Naive thymus-derived CD4-positive, alpha-beta T cell (primary cell): ENCODE results near the gene ARMC9. TPM values are rescaled to one million over a fixed set of nuclear protein-coding genes. Genes with fewer than 3 reads are reported as not detected.

Source experiments
- ATAC-seq: fragments of 150-1000 bp; cut with Tn5 transposase; 2 replicates; pipeline ENCODE4 v1.10.0; 2021; ENCODE audit warnings: mild to moderate bottlenecking, moderate library complexity
- CTCF ChIA-PET: fragments of 350-600 bp; sonication (Branson Sonifier 250); formaldehyde crosslinking; loops from one replicate; lab custom pipeline; 2021; ENCODE audit warnings: antibody characterized with exemption; lab: Charles Lee
- POLR2A ChIA-PET: fragments of 350-600 bp; sonication (Branson Sonifier 250); formaldehyde crosslinking; loops from one replicate; lab custom pipeline; 2021; ENCODE audit warnings: antibody characterized with exemption, inconsistent platforms; lab: Charles Lee
- DNase-seq, 9 donors: peaks; one replicate each; pipeline versions ENCODE4 v3.0.0 to v3.0.0-alpha.2; 2020 to 2022; ENCODE audit warnings: mixed read lengths in 1 of 9
- H3K27ac ChIP-seq: one replicate; pipeline ENCODE4 v1.7.0; 2013; ENCODE audit warnings: mild to moderate bottlenecking, low read depth, low read length, moderate library complexity
- H3K27me3 ChIP-seq, 2 donors: one replicate each; pipeline ENCODE4 v1.7.0; 2013; ENCODE audit warnings: low read length in 2 of 2, mild to moderate bottlenecking in 2 of 2, moderate library complexity in 2 of 2; ENCODE audit not compliant: control insufficient read depth in 2 of 2, insufficient read depth in 2 of 2
- H3K36me3 ChIP-seq, 3 experiments: 1 replicate in 2 of 3; 2 replicates in 1 of 3; pipeline ENCODE4 v1.7.0; 2013; ENCODE audit warnings: low read length in 3 of 3, mild to moderate bottlenecking in 3 of 3, moderate library complexity in 1 of 3; ENCODE audit not compliant: insufficient read depth in 3 of 3, control insufficient read depth in 2 of 3
- H3K4me1 ChIP-seq, 2 donors: one replicate each; pipeline ENCODE4 v1.7.0; 2013; ENCODE audit warnings: low read length in 2 of 2, mild to moderate bottlenecking in 2 of 2, moderate library complexity in 1 of 2; ENCODE audit not compliant: control insufficient read depth in 2 of 2, insufficient read depth in 2 of 2
- H3K4me3 ChIP-seq: 2 replicates; pipeline ENCODE4 v1.7.0; 2013; ENCODE audit warnings: mild to moderate bottlenecking, low read length
- H3K9me3 ChIP-seq, 3 experiments: 1 replicate in 2 of 3; 2 replicates in 1 of 3; pipeline ENCODE4 v1.7.0; 2013; ENCODE audit warnings: low read length in 3 of 3; ENCODE audit not compliant: control insufficient read depth in 2 of 3
- H3K27ac Mint-ChIP-seq, 9 donors: one replicate each; pipeline ENCODE4 v1.8.0; 2020 to 2022; ENCODE audit warnings: mixed read lengths in 9 of 9, mild to moderate bottlenecking in 8 of 9, moderate library complexity in 5 of 9, inconsistent platforms in 2 of 9
- H3K27me3 Mint-ChIP-seq, 5 donors: one replicate each; pipeline ENCODE4 v1.8.0; 2021 to 2022; ENCODE audit warnings: mixed read lengths in 5 of 5, mild to moderate bottlenecking in 1 of 5
- H3K36me3 Mint-ChIP-seq, 5 donors: one replicate each; pipeline ENCODE4 v1.8.0; 2020 to 2022; ENCODE audit warnings: mixed read lengths in 5 of 5, mild to moderate bottlenecking in 3 of 5, inconsistent platforms in 1 of 5
- H3K4me1 Mint-ChIP-seq, 7 donors: one replicate each; pipeline ENCODE4 v1.8.0; 2020 to 2022; ENCODE audit warnings: mixed read lengths in 7 of 7, mild to moderate bottlenecking in 3 of 7, inconsistent platforms in 1 of 7
- H3K4me3 Mint-ChIP-seq, 10 donors: one replicate each; pipeline ENCODE4 v1.8.0; 2020 to 2022; ENCODE audit warnings: mild to moderate bottlenecking in 10 of 10, mixed read lengths in 10 of 10, moderate library complexity in 6 of 10, inconsistent platforms in 2 of 10
- H3K9me3 Mint-ChIP-seq, 11 donors: one replicate each; pipeline ENCODE4 v1.8.0; 2020 to 2022; ENCODE audit warnings: mixed read lengths in 11 of 11, mild to moderate bottlenecking in 4 of 11, inconsistent platforms in 1 of 11, moderate library complexity in 1 of 11
- intact Hi-C, 2 donors: fragments of 100-400 bp; cut with micrococcal nuclease; formaldehyde crosslinking; loops; one replicate each; pipeline ENCODE4 v1.15.1; 2023
- polyA plus RNA-seq, 2 donors: library from polyadenylated mRNA; unstranded; fragments of 300-500 nt; fragmentation: Illumina TruSeq; gene quantifications; one replicate each; pipeline ENCODE4 v1.2.3, GENCODE V29; 2021
- total RNA-seq, 6 experiments: library from RNA in 5 of 6; stranded (reverse) in 5 of 6; gene quantifications; 1 replicate in 5 of 6; 2 replicates in 1 of 6; pipeline ENCODE4 v1.2.3 and lab custom pipeline; 2021 to 2026

ARMC9 gene
- total and polyA plus RNA-seq, 7 experiments from 2014 or later, result 0.45 to 2.0 (median 0.85) TPM

- intact Hi-C loops, result no loop called here
- CTCF ChIA-PET, result no interaction called here
- ATAC-seq, result no peak
- Mint-ChIP-seq H3K36me3 (no peaks in the 10 kb centered on the region), H3K27me3 (no peaks in the 10 kb centered on the region), H3K4me3 (no peak overlapping the region), H3K9me3 (no peaks in the 10 kb centered on the region), H3K4me1 (no peaks in the 10 kb centered on the region), H3K27ac (no peak overlapping the region)
- POLR2A ChIA-PET, result no interaction called here
- Histone ChIP-seq H3K27me3 (no peaks in the 10 kb centered on the region), H3K36me3 (no peaks in the 10 kb centered on the region), H3K27ac (no peak overlapping the region), H3K9me3 (no peaks in the 10 kb centered on the region), H3K4me3 (no peak overlapping the region), H3K4me1 (no peaks in the 10 kb centered on the region)
- DNase-seq, result no peak
Observed at GRCh38 chr2:231370429-231370748, 172.0 kb downstream of the ARMC9 start.

GRCh38 chr2:231370749-231371429 is 172.5 kb downstream of the ARMC9 start:
- ChIA-PET POLR2A (no interaction called here), CTCF (no interaction called here)
- intact Hi-C loops, result no loop called here
- H3K4me3 Mint-ChIP-seq, result no peak overlapping the region
- Histone ChIP-seq H3K36me3 (no peaks in the 10 kb centered on the region), H3K27ac (no peak overlapping the region), H3K4me1 (no peaks in the 10 kb centered on the region), H3K4me3 (no peak overlapping the region), H3K9me3 (no peaks in the 10 kb centered on the region), H3K27me3 (no peaks in the 10 kb centered on the region)
- no peak for ATAC-seq
- no peaks in the 10 kb centered on the region for H3K36me3 Mint-ChIP-seq
- H3K4me1 Mint-ChIP-seq, result no peaks in the 10 kb centered on the region
- no peaks in the 10 kb centered on the region for H3K9me3 Mint-ChIP-seq
- H3K27me3 Mint-ChIP-seq, result peaks cover 0 to 2% (median 0%) of the 10 kb centered on the region in 5 donors
- H3K27ac Mint-ChIP-seq, result no peak overlapping the region
- DNase-seq, result no peak

GRCh38 chr2:231371430-231372054 is 173.1 kb downstream of the ARMC9 start:
- Histone ChIP-seq H3K9me3 (no peaks in the 10 kb centered on the region), H3K27ac (no peak overlapping the region), H3K36me3 (no peaks in the 10 kb centered on the region), H3K27me3 (no peaks in the 10 kb centered on the region), H3K4me3 (no peak overlapping the region), H3K4me1 (no peaks in the 10 kb centered on the region)
- no peak for DNase-seq
- H3K4me3 Mint-ChIP-seq, result no peak overlapping the region
- intact Hi-C loops, result no loop called here
- no peaks in the 10 kb centered on the region for H3K9me3 Mint-ChIP-seq
- ATAC-seq, result no peak
- H3K27ac Mint-ChIP-seq, result no peak overlapping the region
- H3K36me3 Mint-ChIP-seq, result no peaks in the 10 kb centered on the region
- CTCF ChIA-PET, result no interaction called here
- peaks cover 0 to 2% (median 0%) of the 10 kb centered on the region in 5 donors for H3K27me3 Mint-ChIP-seq
- H3K4me1 Mint-ChIP-seq, result no peaks in the 10 kb centered on the region
- POLR2A ChIA-PET, result no interaction called here

GRCh38 chr2:231372326-231372725 is 173.9 kb downstream of the ARMC9 start:
- intact Hi-C loops, result no loop called here
- Histone ChIP-seq H3K9me3 (no peaks in the 10 kb centered on the region), H3K36me3 (no peaks in the 10 kb centered on the region), H3K27ac (no peak overlapping the region), H3K4me3 (no peak overlapping the region), H3K4me1 (no peaks in the 10 kb centered on the region), H3K27me3 (no peaks in the 10 kb centered on the region)
- CTCF ChIA-PET, result no interaction called here
- no peak for DNase-seq
- no peak for ATAC-seq
- POLR2A ChIA-PET, result no interaction called here
- no peak overlapping the region for H3K4me3 Mint-ChIP-seq
- H3K9me3 Mint-ChIP-seq, result no peaks in the 10 kb centered on the region
- H3K27me3 Mint-ChIP-seq, result peaks cover 0 to 5% (median 0%) of the 10 kb centered on the region in 5 donors
- H3K4me1 Mint-ChIP-seq, result no peaks in the 10 kb centered on the region
- no peaks in the 10 kb centered on the region for H3K36me3 Mint-ChIP-seq
- H3K27ac Mint-ChIP-seq, result no peak overlapping the region

GRCh38 chr2:231373184-231373583 is 174.8 kb downstream of the ARMC9 start:
- no peaks in the 10 kb centered on the region for H3K27me3 ChIP-seq
- Mint-ChIP-seq H3K9me3 (no peaks in the 10 kb centered on the region), H3K4me3 (no peak overlapping the region), H3K27me3 (peaks cover 0 to 5% (median 0%) of the 10 kb centered on the region in 5 donors), H3K27ac (no peak overlapping the region), H3K36me3 (no peaks in the 10 kb centered on the region), H3K4me1 (no peaks in the 10 kb centered on the region)
- ATAC-seq (no peak), DNase-seq (no peak)
- no peak overlapping the region for H3K27ac ChIP-seq
- H3K4me1 ChIP-seq, result no peaks in the 10 kb centered on the region
- ChIA-PET POLR2A (no interaction called here), CTCF (interaction anchor here (0.6 kb wide), 1 partner anchor 565 kb away, joined by 3 read pairs; no protein-coding TSS in a partner anchor)
- H3K36me3 ChIP-seq, result no peaks in the 10 kb centered on the region
- intact Hi-C loops, result no loop called here
- no peaks in the 10 kb centered on the region for H3K9me3 ChIP-seq
- no peak overlapping the region for H3K4me3 ChIP-seq

- Histone ChIP-seq H3K27me3 (no peaks in the 10 kb centered on the region), H3K9me3 (no peaks in the 10 kb centered on the region), H3K4me3 (no peak overlapping the region), H3K27ac (no peak overlapping the region), H3K36me3 (no peaks in the 10 kb centered on the region), H3K4me1 (no peaks in the 10 kb centered on the region)
- Mint-ChIP-seq H3K9me3 (no peaks in the 10 kb centered on the region), H3K4me1 (no peaks in the 10 kb centered on the region), H3K4me3 (no peak overlapping the region), H3K27ac (no peak overlapping the region), H3K36me3 (no peaks in the 10 kb centered on the region), H3K27me3 (peaks cover 0 to 5% (median 0%) of the 10 kb centered on the region in 5 donors)
- ATAC-seq, result no peak
- CTCF ChIA-PET, result no interaction called here
- DNase-seq, result no peak
- POLR2A ChIA-PET, result no interaction called here
- intact Hi-C loops, result no loop called here
Observed at GRCh38 chr2:231373786-231374349, 175.4 kb downstream of the ARMC9 start.

GRCh38 chr2:231374771-231375170 is 176.3 kb downstream of the ARMC9 start:
- no peaks in the 10 kb centered on the region for H3K36me3 Mint-ChIP-seq
- Histone ChIP-seq H3K27me3 (no peaks in the 10 kb centered on the region), H3K27ac (no peak overlapping the region), H3K4me1 (no peaks in the 10 kb centered on the region), H3K36me3 (no peaks in the 10 kb centered on the region), H3K4me3 (no peak overlapping the region), H3K9me3 (no peaks in the 10 kb centered on the region)
- no peak for DNase-seq
- no peaks in the 10 kb centered on the region for H3K9me3 Mint-ChIP-seq
- H3K4me3 Mint-ChIP-seq, result no peak overlapping the region
- H3K4me1 Mint-ChIP-seq, result no peaks in the 10 kb centered on the region
- no peak overlapping the region for H3K27ac Mint-ChIP-seq
- intact Hi-C loops, result no loop called here
- ChIA-PET POLR2A (no interaction called here), CTCF (no interaction called here)
- peaks cover 0 to 5% (median 0%) of the 10 kb centered on the region in 5 donors for H3K27me3 Mint-ChIP-seq
- no peak for ATAC-seq
